ENCODE results near the gene CALHM6. TPM values are rescaled to one million over a fixed set of nuclear protein-coding genes. Genes with fewer than 3 reads are reported as not detected.

Gene CALHM6
- total RNA-seq: 0.26 and 0.31 TPM in 2 replicates

GRCh38 chr6:116461331-116461931 lies at the start of gene CALHM6:
Gene CALHM6 (plus strand): TSS chr6:116461375. CDS start chr6:116461930, 555 bp downstream.

DNA sequence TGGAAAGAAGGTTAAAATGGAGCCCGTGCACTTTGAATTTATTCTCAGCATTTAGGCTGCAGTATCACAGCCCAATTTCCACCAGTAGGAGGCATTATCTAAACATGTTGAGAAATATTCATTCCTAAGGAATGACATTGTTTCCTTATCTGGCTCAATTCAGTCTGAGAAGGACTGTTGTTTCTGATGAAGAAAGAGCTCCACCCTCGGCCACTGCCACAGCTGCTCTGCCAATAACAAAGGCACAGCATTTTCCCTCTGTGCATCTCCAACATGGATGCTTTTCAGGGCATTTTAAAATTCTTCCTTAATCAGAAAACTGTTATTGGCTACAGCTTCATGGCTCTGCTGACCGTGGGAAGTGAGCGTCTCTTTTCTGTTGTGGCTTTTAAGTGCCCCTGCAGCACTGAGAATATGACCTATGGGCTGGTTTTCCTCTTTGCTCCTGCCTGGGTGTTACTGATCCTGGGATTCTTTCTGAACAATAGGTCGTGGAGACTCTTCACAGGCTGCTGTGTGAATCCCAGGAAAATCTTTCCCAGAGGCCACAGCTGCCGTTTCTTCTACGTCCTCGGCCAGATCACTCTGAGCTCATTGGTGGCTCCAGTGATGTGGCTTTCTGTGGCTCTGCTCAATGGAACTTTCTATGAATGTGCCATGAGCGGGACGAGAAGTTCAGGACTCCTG lies 50.4 kb downstream of the CALHM6 start, which contains the start of gene CALHM5:
Gene CALHM5, plus strand, starts transcription at position 216 of the 687 bp plus-strand sequence. Its CDS starts 58 bp downstream, at position 274.

Other genes with a start within 250 kb of the CALHM6 start
- gene TSPYL4, start 207.3 kb upstream of the CALHM6 start, total RNA-seq: 12.8 and 17.8 TPM in 2 replicates
- gene TSPYL1, start 181.4 kb upstream of the CALHM6 start, total RNA-seq: 110 and 129 TPM in 2 replicates
- 37.9 and 42.8 TPM in 2 replicates for gene DSE, start 90.4 kb upstream of the CALHM6 start, total RNA-seq
- gene CALHM5, start 50.3 kb downstream of the CALHM6 start, total RNA-seq: 11.0 and 11.8 TPM in 2 replicates
- gene TRAPPC3L, start 84.3 kb downstream of the CALHM6 start, total RNA-seq: 0.12 and 0.13 TPM in 2 replicates
- not detected in 2 replicates for gene CALHM4, start 92.4 kb downstream of the CALHM6 start, total RNA-seq
- 18.9 and 31.5 TPM in 2 replicates for gene RWDD1, start 110.1 kb downstream of the CALHM6 start, total RNA-seq
- gene RSPH4A, start 155.1 kb downstream of the CALHM6 start, total RNA-seq: 0.13 and 0.19 TPM in 2 replicates
- gene ZUP1, start 207.4 kb downstream of the CALHM6 start, total RNA-seq: 11.4 and 13.9 TPM in 2 replicates
- 8.5 and 9.1 TPM in 2 replicates for gene KPNA5, start 219.8 kb downstream of the CALHM6 start, total RNA-seq

Data from aortic smooth muscle cell (primary cell).